Kidney (tissue), 14 donors: Measurements from ENCODE around the gene FCHO1. TPM values are rescaled to one million over a fixed set of nuclear protein-coding genes. Genes with fewer than 3 reads are reported as not detected.

Source experiments
- DNase-seq, 5 donors: peaks; one replicate each; pipeline ENCODE4 v3.0.0-alpha.2; 2013 to 2020
- FAIRE-seq: peaks from 2 replicates; lab custom pipeline; 2012; peaks lifted over from hg19 to GRCh38; lab: Jason Lieb, UNC
- H3K27ac ChIP-seq, 2 donors: one replicate each; pipeline ENCODE4 v1.7.0; 2013; ENCODE audit warnings: low read depth in 2 of 2, low read length in 2 of 2, inconsistent platforms in 1 of 2
- H3K27me3 ChIP-seq: one replicate; pipeline ENCODE4 v1.7.1; 2013; ENCODE audit warnings: low read length, inconsistent platforms; ENCODE audit not compliant: control insufficient read depth, insufficient read depth
- H3K36me3 ChIP-seq, 3 donors: one replicate each; pipeline versions ENCODE4 v1.7.0 to v1.7.1; 2013; ENCODE audit warnings: low read length in 3 of 3, control low read depth in 1 of 3, inconsistent platforms in 1 of 3; ENCODE audit not compliant: insufficient read depth in 3 of 3, control insufficient read depth in 2 of 3
- H3K4me1 ChIP-seq, 3 donors: one replicate each; pipeline versions ENCODE4 v1.7.0 to v1.7.1; 2013; ENCODE audit warnings: low read length in 3 of 3, inconsistent platforms in 1 of 3, low read depth in 1 of 3; ENCODE audit not compliant: control insufficient read depth in 2 of 3, insufficient read depth in 2 of 3
- H3K4me3 ChIP-seq, 3 donors: one replicate each; pipeline versions ENCODE4 v1.7.0 to v1.8.1; 2013; ENCODE audit warnings: low read length in 3 of 3, control low read depth in 1 of 3, inconsistent platforms in 1 of 3
- H3K9ac ChIP-seq, 3 donors: one replicate each; pipeline versions ENCODE4 v1.7.0 to v1.7.1; 2013; ENCODE audit warnings: low read length in 3 of 3, control low read depth in 1 of 3, inconsistent platforms in 1 of 3
- H3K9me3 ChIP-seq, 3 donors: one replicate each; pipeline versions ENCODE4 v1.7.0 to v1.7.1; 2013; ENCODE audit warnings: low read length in 3 of 3, control low read depth in 1 of 3, inconsistent platforms in 1 of 3; ENCODE audit not compliant: control insufficient read depth in 2 of 3, insufficient read depth in 1 of 3
- CTCF ChIP-seq: IDR thresholded peaks from 3 replicates; pipeline ENCODE4 v1.5.1; 2012; ENCODE audit warnings: mild to moderate bottlenecking, moderate library complexity, borderline replicate concordance; ENCODE audit not compliant: insufficient read depth; ENCODE audit errors: extremely low read depth
- intact Hi-C: fragments of 100-400 bp; cut with DNase I; formaldehyde crosslinking; loops from one replicate; pipeline ENCODE4 v1.11.1; 2022
- polyA plus RNA-seq: library from polyadenylated mRNA; stranded (reverse); fragments of 350-450 nt; fragmentation: Illumina TruSeq; extraction: RNeasy Lipid Tissue Mini Kit (QIAGEN cat#74804); gene quantifications from one replicate; pipeline ENCODE4 v1.2.3, GENCODE V29; 2014; ENCODE audit warnings: low read depth, low replicate concordance; ENCODE audit not compliant: insufficient read depth
- total RNA-seq: library from RNA; stranded (reverse); fragmentation: NEBNext Ultra II Directional; extraction: Animal tissue kit (Norgen Biotek cat#: 25700); gene quantifications from one replicate; pipeline ENCODE4 v1.2.1, GENCODE V29; 2021
- donor health status: control.
- donor health status: control.
- donor health status: control.
- donor health status: control.
- donor health status: control.
- donor health status: DM: yes; HTN: yes; CAD: no.
- donor health status: Normal renal cell carcinoma (clear cell type).

The FCHO1 gene
- total and polyA plus RNA-seq, 2 donors from 2014 or later, result 0.52 to 5.9 TPM

GRCh38 chr19:17836530-17836929 lies 85.3 kb downstream of the FCHO1 start:
- Histone ChIP-seq H3K9ac (no peak overlapping the region), H3K4me3 (no peak overlapping the region), H3K27ac (no peak overlapping the region), H3K27me3 (no peaks in the 10 kb centered on the region), H3K9me3 (no peaks in the 10 kb centered on the region), H3K4me1 (peaks cover 0 to 2% (median 0%) of the 10 kb centered on the region in 3 donors), H3K36me3 (no peaks in the 10 kb centered on the region)
- DNase-seq, result no peak
- no peak for FAIRE-seq
- no peak for TF ChIP-seq CTCF
- intact Hi-C loops, result no loop called here

- intact Hi-C loops, result no loop called here
- FAIRE-seq (no peak), DNase-seq (no peak)
- H3K4me1 ChIP-seq, result peaks cover 0 to 2% (median 0%) of the 10 kb centered on the region in 3 donors
- no peaks in the 10 kb centered on the region for H3K9me3 ChIP-seq
- TF ChIP-seq CTCF, result no peak
- H3K4me3 ChIP-seq, result no peak overlapping the region
- no peaks in the 10 kb centered on the region for H3K27me3 ChIP-seq
- no peak overlapping the region for H3K9ac ChIP-seq
- H3K36me3 ChIP-seq, result no peaks in the 10 kb centered on the region
- H3K27ac ChIP-seq, result no peak overlapping the region
Observed at GRCh38 chr19:17837972-17838371, 86.7 kb downstream of the FCHO1 start.

Other genes with a start within 250 kb of the FCHO1 start
- gene PGLS, start 239.8 kb upstream of the FCHO1 start, total RNA-seq, result 75.5 TPM
- 105 TPM for gene PGLS, start 239.8 kb upstream of the FCHO1 start, polyA plus RNA-seq
- gene COLGALT1, start 195.8 kb upstream of the FCHO1 start, total RNA-seq, result 66.2 TPM
- 23.6 TPM for gene COLGALT1, start 195.8 kb upstream of the FCHO1 start, polyA plus RNA-seq
- gene UNC13A, start 63.1 kb upstream of the FCHO1 start, total RNA-seq, result 2.2 TPM
- 0.06 TPM for gene UNC13A, start 63.1 kb upstream of the FCHO1 start, polyA plus RNA-seq
- gene MAP1S, start 32.0 kb upstream of the FCHO1 start, total RNA-seq, result 56.1 TPM
- gene MAP1S, start 32.0 kb upstream of the FCHO1 start, polyA plus RNA-seq, result 25.2 TPM
- 36.2 TPM for gene B3GNT3, start 43.7 kb downstream of the FCHO1 start, total RNA-seq
- gene B3GNT3, start 43.7 kb downstream of the FCHO1 start, polyA plus RNA-seq, result 2.0 TPM
- not detected for gene INSL3, start 70.0 kb downstream of the FCHO1 start, total RNA-seq
- not detected for gene INSL3, start 70.0 kb downstream of the FCHO1 start, polyA plus RNA-seq
- 30.8 TPM for gene JAK3, start 96.5 kb downstream of the FCHO1 start, total RNA-seq
- gene JAK3, start 96.5 kb downstream of the FCHO1 start, polyA plus RNA-seq, result 3.5 TPM
- gene RPL18A, start 108.4 kb downstream of the FCHO1 start, total RNA-seq, result 1,282 TPM
- 1,707 TPM for gene RPL18A, start 108.4 kb downstream of the FCHO1 start, polyA plus RNA-seq
- 0.16 TPM for gene SLC5A5, start 120.5 kb downstream of the FCHO1 start, total RNA-seq
- gene SLC5A5, start 120.5 kb downstream of the FCHO1 start, polyA plus RNA-seq, result not detected
- 59.5 TPM for gene CCDC124, start 181.5 kb downstream of the FCHO1 start, total RNA-seq
- gene CCDC124, start 181.5 kb downstream of the FCHO1 start, polyA plus RNA-seq, result 120 TPM
- 0.19 TPM for gene KCNN1, start 215.6 kb downstream of the FCHO1 start, total RNA-seq
- gene KCNN1, start 215.6 kb downstream of the FCHO1 start, polyA plus RNA-seq, result 0.37 TPM